ENCODE results near the gene CREB3L1. TPM values are rescaled to one million over a fixed set of nuclear protein-coding genes. Genes with fewer than 3 reads are reported as not detected.

CREB3L1 gene
- total and polyA plus RNA-seq, 2 donors (not counting 3 experiments of a cell fraction or from before 2014, with no cell fraction given) = 0.23 to 0.84 TPM

GRCh38 chr11:46278387-46279125 is 1.1 kb downstream of the CREB3L1 start:
- no peaks in the 10 kb centered on the region for H3K9me1 ChIP-seq (replicated peaks; ENCODE audit: control insufficient read depth, extremely low read depth, insufficient read depth, low read length)
- H3K27ac ChIP-seq (ENCODE audit: insufficient read depth, low read depth, low read length) = no peak overlapping the region
- H3K36me3 ChIP-seq (ENCODE audit: control insufficient read depth in 2 of 2, extremely low read depth in 1 of 2, insufficient read depth in 2 of 2, low read length in 2 of 2) = no peaks in the 10 kb centered on the region
- H3K4me3 ChIP-seq (replicated peaks in 1 of 3; ENCODE audit: insufficient read depth in 1 of 3, low read depth in 1 of 3, low read length in 3 of 3) = peak overlapping the region in 1 of 3 experiments; percentile 33
- intact Hi-C loops (cut with micrococcal nuclease) (no loop called here), dilution Hi-C loops (cut with MboI; ENCODE audit: extremely low pct_ligation_motif_present, low sequenced_read_pairs) (no loop called here)
- ChIA-PET CTCF (interaction anchor here (1.5 to 5.1 kb wide), 6 partner anchors 11 to 39 kb away, joined by 5 to 37 read pairs (median 8); no protein-coding TSS in a partner anchor), POLR2A (interaction anchor here (0.7 kb wide), 1 partner anchor 39 kb away, joined by 3 read pairs; no protein-coding TSS in a partner anchor)
- H3K27me3 ChIP-seq (ENCODE audit: control insufficient read depth in 2 of 2, insufficient read depth in 2 of 2, low read length in 2 of 2) = peaks cover 36 to 42% of the 10 kb centered on the region in 2 experiments
- no peak for FAIRE-seq
- no peak overlapping the region for H3K4me2 ChIP-seq (ENCODE audit: insufficient read depth, low read length)
- no peaks in the 10 kb centered on the region for H3K79me2 ChIP-seq (ENCODE audit: control insufficient read depth, insufficient read depth, low read length)
- DNase-seq (ENCODE audit: low read depth, low spot score) = no peak
- no peak overlapping the region for H3K9ac ChIP-seq (replicated peaks; ENCODE audit: extremely low read depth, insufficient read depth, low read length)
- BruUV-seq (replicated peaks) = no TSS peak
- no peaks in the 10 kb centered on the region for H4K20me1 ChIP-seq (replicated peaks; ENCODE audit: control insufficient read depth, extremely low read depth, insufficient read depth, low read length)
- no peak overlapping the region for H2AFZ ChIP-seq (ENCODE audit: low read depth, low read length)
- no peaks in the 10 kb centered on the region for H3K9me3 ChIP-seq (replicated peaks; ENCODE audit: control insufficient read depth, insufficient read depth, low read length)
- no peak for TF ChIP-seq POLR2AphosphoS5 (IDR thresholded peaks at IDR 0.05; ENCODE audit: insufficient read depth, low read depth, low read length)
- peak; percentile 61 for TF ChIP-seq EZH2 (IDR thresholded peaks at IDR 0.05; ENCODE audit: borderline replicate concordance, low read depth, low read length, severe bottlenecking)
- TF ChIP-seq, protein P1, sequence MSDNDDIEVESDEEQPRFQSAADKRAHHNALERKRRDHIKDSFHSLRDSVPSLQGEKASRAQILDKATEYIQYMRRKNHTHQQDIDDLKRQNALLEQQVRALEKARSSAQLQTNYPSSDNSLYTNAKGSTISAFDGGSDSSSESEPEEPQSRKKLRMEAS (IDR thresholded peaks at IDR 0.05; ENCODE audit: insufficient read depth, insufficient read length) = no peak
- TF ChIP-seq GATA2 (IDR thresholded peaks at IDR 0.05; ENCODE audit: insufficient read depth, insufficient read length, low read depth, low read length) = no peak
- TF ChIP-seq, protein P2, sequence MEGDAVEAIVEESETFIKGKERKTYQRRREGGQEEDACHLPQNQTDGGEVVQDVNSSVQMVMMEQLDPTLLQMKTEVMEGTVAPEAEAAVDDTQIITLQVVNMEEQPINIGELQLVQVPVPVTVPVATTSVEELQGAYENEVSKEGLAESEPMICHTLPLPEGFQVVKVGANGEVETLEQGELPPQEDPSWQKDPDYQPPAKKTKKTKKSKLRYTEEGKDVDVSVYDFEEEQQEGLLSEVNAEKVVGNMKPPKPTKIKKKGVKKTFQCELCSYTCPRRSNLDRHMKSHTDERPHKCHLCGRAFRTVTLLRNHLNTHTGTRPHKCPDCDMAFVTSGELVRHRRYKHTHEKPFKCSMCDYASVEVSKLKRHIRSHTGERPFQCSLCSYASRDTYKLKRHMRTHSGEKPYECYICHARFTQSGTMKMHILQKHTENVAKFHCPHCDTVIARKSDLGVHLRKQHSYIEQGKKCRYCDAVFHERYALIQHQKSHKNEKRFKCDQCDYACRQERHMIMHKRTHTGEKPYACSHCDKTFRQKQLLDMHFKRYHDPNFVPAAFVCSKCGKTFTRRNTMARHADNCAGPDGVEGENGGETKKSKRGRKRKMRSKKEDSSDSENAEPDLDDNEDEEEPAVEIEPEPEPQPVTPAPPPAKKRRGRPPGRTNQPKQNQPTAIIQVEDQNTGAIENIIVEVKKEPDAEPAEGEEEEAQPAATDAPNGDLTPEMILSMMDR (IDR thresholded peaks at IDR 0.05; ENCODE audit: extremely low read depth in 1 of 2, insufficient read depth in 1 of 2, low read depth in 1 of 2, low read length in 2 of 2) = peak in 1 of 2 donors; percentile 49
- H3K4me1 ChIP-seq (ENCODE audit: control insufficient read depth, extremely low read depth, insufficient read depth, low read length) = peaks cover 8% of the 10 kb centered on the region

Data from endothelial cell of umbilical vein (primary cell).